GM21423 (cell line): ENCODE results near the gene IQCF6.
"Not testable (repeated sequence)": the region's sequence is repeated elsewhere in the genome, so short reads cannot be mapped to it uniquely, and the experiment has no call there.

Experiments used
- ATAC-seq: cut with Tn5 transposase; IDR thresholded peaks from one replicate; pipeline ENCODE4 v1.9.1; 2021; ENCODE audit warnings: mild to moderate bottlenecking, moderate library complexity; ENCODE audit not compliant: unreplicated experiment

IQCF6 gene

GRCh38 chr3:51779137-51779536, at the start of gene IQCF6:
Gene IQCF6, minus strand, starts transcription at chr3:51779237. Its CDS starts 13 bp downstream, at chr3:51779224.
- no peak for ATAC-seq

GRCh38 chr3:51828297-51828696, 49.3 kb upstream of the IQCF6 start:
- no peak for ATAC-seq

- no peak for ATAC-seq
Measured at GRCh38 chr3:51819709-51820406, 40.8 kb upstream of the IQCF6 start.

GRCh38 chr3:51819151-51819550, 40.1 kb upstream of the IQCF6 start:
- no peak for ATAC-seq

GRCh38 chr3:51817375-51817774, 38.3 kb upstream of the IQCF6 start:
- ATAC-seq = no peak

GRCh38 chr3:51816723-51817122, 37.7 kb upstream of the IQCF6 start:
- no peak for ATAC-seq

- no peak for ATAC-seq
Measured at GRCh38 chr3:51815614-51816013, 36.6 kb upstream of the IQCF6 start.

- no peak for ATAC-seq
Measured at GRCh38 chr3:51814034-51814433, 35.0 kb upstream of the IQCF6 start.

GRCh38 chr3:51813539-51813938, 34.5 kb upstream of the IQCF6 start:
- ATAC-seq = no peak

GRCh38 chr3:51808934-51809333, 29.9 kb upstream of the IQCF6 start:
- ATAC-seq = no peak

- no peak for ATAC-seq
Measured at GRCh38 chr3:51802106-51802703, 23.2 kb upstream of the IQCF6 start.

- ATAC-seq = no peak
Measured at GRCh38 chr3:51800750-51801125, 21.7 kb upstream of the IQCF6 start.

- no peak for ATAC-seq
Measured at GRCh38 chr3:51799879-51800749, 21.1 kb upstream of the IQCF6 start.

- ATAC-seq = no peak
Measured at GRCh38 chr3:51798411-51798963, 19.4 kb upstream of the IQCF6 start.

GRCh38 chr3:51796854-51797253, 17.8 kb upstream of the IQCF6 start:
- ATAC-seq = no peak

- ATAC-seq = no peak
Measured at GRCh38 chr3:51794206-51794605, 15.2 kb upstream of the IQCF6 start.

GRCh38 chr3:51792206-51792605, 13.2 kb upstream of the IQCF6 start:
- ATAC-seq = no peak

- ATAC-seq = no peak
Measured at GRCh38 chr3:51789437-51789836, 10.4 kb upstream of the IQCF6 start.

- ATAC-seq = not testable (repeated sequence)
Measured at GRCh38 chr3:51787576-51787975, 8.5 kb upstream of the IQCF6 start.

- no peak for ATAC-seq
Measured at GRCh38 chr3:51786267-51786666, 7.2 kb upstream of the IQCF6 start.

- ATAC-seq = no peak
Measured at GRCh38 chr3:51778554-51778953, 483 bp downstream of the IQCF6 start.

- ATAC-seq = no peak
Measured at GRCh38 chr3:51777985-51778384, 1.1 kb downstream of the IQCF6 start.
